NCI-H82 treated with DMSO at 0.1 percent for 48 hours (cell line): ENCODE measurements around the gene CAMP.
A peak's percentile ranks its signal among the peaks of the same experiment; 100 is the strongest.
"Not testable (repeated sequence)": the region's sequence is repeated elsewhere in the genome, so short reads cannot be mapped to it uniquely, and the experiment has no call there.

Experiments
- DNase-seq: peaks from one replicate; lab custom pipeline; 2025; ENCODE audit not compliant: unreplicated experiment; lab: John Stamatoyannopoulos, UW

Gene CAMP

DNA sequence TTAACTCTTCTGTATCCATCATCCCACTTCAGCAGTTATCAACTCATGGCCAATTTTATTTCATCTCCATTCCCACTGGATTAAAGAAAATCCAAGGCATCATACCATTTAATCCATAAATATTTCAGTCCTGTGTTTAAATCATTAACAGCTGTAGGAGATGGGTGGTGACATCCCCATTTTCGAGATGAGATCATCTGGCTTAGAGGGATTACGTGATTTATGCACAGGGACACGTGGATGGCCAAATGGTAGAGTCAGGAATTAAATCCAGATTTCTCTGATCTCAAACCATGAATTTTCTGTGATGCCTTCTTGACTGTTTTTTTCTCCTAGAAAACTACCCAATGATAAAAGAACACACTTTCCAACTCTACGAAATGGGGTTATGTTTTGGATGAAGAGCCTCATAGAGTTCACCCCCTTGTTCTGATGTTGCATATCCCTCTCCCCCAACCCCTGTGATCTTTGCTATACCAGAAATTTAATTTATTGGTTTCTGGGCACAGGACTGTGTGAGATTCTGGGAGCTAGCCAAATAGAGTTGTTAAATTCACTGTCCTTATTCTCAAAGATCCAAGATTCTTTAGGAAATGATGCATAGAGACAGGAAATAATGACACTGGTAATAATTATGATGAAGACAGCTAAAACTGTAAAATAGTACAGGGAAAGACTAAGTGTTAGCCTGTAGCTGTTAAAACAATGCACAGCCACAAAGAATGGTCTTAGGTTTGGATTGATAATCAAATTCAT, 25.0 kb downstream of the CAMP start:
- DNase-seq = peak; percentile 9

DNA sequence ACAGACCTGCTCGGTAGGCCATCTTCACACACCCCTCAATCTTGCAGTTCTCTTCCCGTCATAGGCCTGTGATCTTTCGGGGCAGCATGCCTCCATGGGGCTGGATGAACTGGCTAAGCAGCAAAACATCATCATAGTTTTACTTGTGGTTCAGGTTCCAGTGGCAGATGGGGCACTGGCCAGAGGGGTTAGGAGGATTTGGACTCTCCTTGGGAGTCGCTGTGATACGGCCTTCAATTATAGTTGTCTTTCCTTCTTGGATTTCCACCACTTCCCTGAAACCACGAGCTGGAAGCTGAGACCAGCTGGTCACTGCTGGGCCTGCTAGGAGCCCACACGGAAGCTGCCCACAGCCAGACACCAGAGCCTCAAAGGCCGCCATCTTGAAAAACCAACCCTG, 33.3 kb downstream of the CAMP start:
- DNase-seq = no peak

- DNase-seq = no peak
These were observed 35.2 kb downstream of the CAMP start for GRCh38 chr3:48258530-48258929.

- DNase-seq = no peak
These were observed 44.5 kb downstream of the CAMP start for GRCh38 chr3:48267782-48268181.

DNA sequence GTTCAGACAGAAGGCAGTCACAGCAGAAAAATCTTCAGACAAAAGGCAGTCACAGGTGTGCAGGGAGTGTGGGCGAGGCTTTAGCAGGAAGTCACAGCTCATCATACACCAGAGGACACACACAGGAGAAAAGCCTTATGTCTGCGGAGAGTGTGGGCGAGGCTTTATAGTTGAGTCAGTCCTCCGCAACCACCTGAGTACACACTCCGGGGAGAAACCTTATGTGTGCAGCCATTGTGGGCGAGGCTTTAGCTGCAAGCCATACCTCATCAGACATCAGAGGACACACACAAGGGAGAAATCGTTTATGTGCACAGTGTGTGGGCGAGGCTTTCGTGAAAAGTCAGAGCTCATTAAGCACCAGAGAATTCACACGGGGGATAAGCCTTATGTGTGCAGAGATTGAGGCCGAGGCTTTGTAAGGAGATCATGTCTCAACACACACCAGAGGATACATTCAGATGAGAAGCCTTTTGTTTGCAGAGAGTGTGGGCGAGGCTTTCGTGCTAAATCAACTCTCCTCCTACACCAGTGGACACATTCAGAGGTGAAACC, 45.2 kb downstream of the CAMP start:
- DNase-seq = no peak

- no peak for DNase-seq
These were observed 45.8 kb downstream of the CAMP start for GRCh38 chr3:48268936-48269561.

GRCh38 chr3:48269592-48269991, 46.3 kb downstream of the CAMP start:
- no peak for DNase-seq

DNA sequence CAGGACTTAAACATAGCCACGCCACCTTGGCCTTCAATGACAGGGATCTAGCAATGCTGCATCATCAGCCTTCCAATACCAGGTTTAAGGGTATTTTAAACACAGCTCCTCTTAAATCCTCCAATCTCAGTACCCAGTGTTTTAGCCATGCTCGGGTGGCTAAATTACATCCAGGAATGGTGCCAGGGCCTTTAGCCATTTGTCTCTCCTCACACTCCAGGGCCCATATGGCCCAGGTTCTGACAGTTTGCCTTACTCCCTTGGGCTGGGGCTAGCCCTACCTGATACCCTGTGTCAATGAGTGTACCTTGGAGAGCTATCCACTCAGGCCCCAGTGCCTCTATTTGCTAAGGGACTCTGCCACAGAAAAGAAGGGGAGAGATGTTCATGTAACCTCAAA, 47.0 kb downstream of the CAMP start:
- no peak for DNase-seq

- not testable (repeated sequence) for DNase-seq
These were observed 47.9 kb downstream of the CAMP start for GRCh38 chr3:48271223-48271622.

GRCh38 chr3:48271763-48272498, 48.6 kb downstream of the CAMP start:
- DNase-seq = no peak

- peak; percentile 35 for DNase-seq
These were observed 50.4 kb downstream of the CAMP start for GRCh38 chr3:48273594-48274211.

- DNase-seq = no peak
These were observed 51.2 kb downstream of the CAMP start for GRCh38 chr3:48274452-48274851.
